Tibial nerve (tissue), 4 donors: ENCODE results near the gene ASTN2. TPM values are rescaled to one million over a fixed set of nuclear protein-coding genes. Genes with fewer than 3 reads are reported as not detected.
"Not testable (repeated sequence)": the region's sequence is repeated elsewhere in the genome, so short reads cannot be mapped to it uniquely, and the experiment has no call there.

Experiments used
- DNase-seq, 2 donors: peaks; one replicate each; pipeline ENCODE4 v3.0.0-alpha.2; 2019; ENCODE audit warnings: low spot score in 2 of 2
- H3K27ac ChIP-seq, 4 donors: fragments of 200-600 bp; sonication (generic) in 3 of 4; one replicate each; pipeline ENCODE4 v1.5.1; 2017 to 2019; ENCODE audit warnings: mild to moderate bottlenecking in 1 of 4
- H3K27me3 ChIP-seq, 2 donors: fragments of 200-600 bp; sonication (generic) in 1 of 2; one replicate each; pipeline versions ENCODE4 v1.5.1 to v1.6.0; 2017 to 2019
- H3K36me3 ChIP-seq, 3 donors: fragments of 200-600 bp; sonication (generic); one replicate each; pipeline ENCODE4 v1.5.1; 2018 to 2019
- H3K4me1 ChIP-seq, 4 donors: fragments of 200-600 bp; sonication (generic) in 3 of 4; one replicate each; pipeline ENCODE4 v1.5.1; 2017 to 2019
- H3K4me3 ChIP-seq, 4 donors: fragments of 200-600 bp; sonication (generic) in 3 of 4; one replicate each; pipeline ENCODE4 v1.5.1; 2017 to 2019; ENCODE audit warnings: mild to moderate bottlenecking in 1 of 4, moderate library complexity in 1 of 4
- H3K9me3 ChIP-seq, 4 donors: fragments of 200-600 bp; sonication (generic) in 3 of 4; one replicate each; pipeline ENCODE4 v1.5.1; 2017 to 2019
- CTCF ChIP-seq, 5 experiments: fragments of 200-600 bp in 3 of 5; fragments of 450-650 bp in 2 of 5; sonication (generic) in 3 of 5; IDR thresholded peaks; one replicate each; pipeline ENCODE4 v1.5.1; 2016 to 2019; ENCODE audit warnings: antibody characterized with exemption in 5 of 5, mild to moderate bottlenecking in 3 of 5, moderate library complexity in 2 of 5
- EP300 ChIP-seq, 2 donors: sonication (generic); formaldehyde crosslinking; IDR thresholded peaks; one replicate each; pipeline ENCODE4 v1.6.1; 2017; ENCODE audit warnings: antibody characterized with exemption in 2 of 2, mild to moderate bottlenecking in 1 of 2
- POLR2A ChIP-seq, 2 donors: fragments of 450-650 bp; IDR thresholded peaks; one replicate each; pipeline ENCODE4 v1.6.1; 2017; ENCODE audit warnings: antibody characterized with exemption in 2 of 2, mild to moderate bottlenecking in 2 of 2, moderate library complexity in 2 of 2
- whole genome bisulfite sequencing, 2 donors: methylation state at CpG; one replicate each; pipeline ENCODE4 v1.1.5; 2018; 5-methylcytosine and 5-hydroxymethylcytosine counted together
- total RNA-seq, 4 donors: library from RNA; depleted of rRNA; stranded (reverse); fragments of >200 nt; gene quantifications; one replicate each; pipeline ENCODE4 v1.1.0, GENCODE V29; 2016

ASTN2 gene
- total RNA-seq, 4 donors from 2014 or later = 9.0 to 14.9 (median 12.3) TPM

GRCh38 chr9:116900007-116900367, 514.9 kb downstream of the ASTN2 start:
- DNase-seq = no peak
- Histone ChIP-seq H3K4me3 (no peak overlapping the region), H3K36me3 (no peaks in the 10 kb centered on the region), H3K27me3 (no peaks in the 10 kb centered on the region), H3K27ac (no peak overlapping the region), H3K4me1 (no peaks in the 10 kb centered on the region), H3K9me3 (peaks cover 0 to 13% (median 0%) of the 10 kb centered on the region in 4 donors)
- TF ChIP-seq CTCF (IDR thresholded peaks at IDR 0.05) (no peak), POLR2A (IDR thresholded peaks at IDR 0.05) (no peak), EP300 (IDR thresholded peaks at IDR 0.05) (no peak)
- 70 to 76% methylated on average over 1 of the region's 1 CpG for WGBS, 2 donors

- TF ChIP-seq EP300 (IDR thresholded peaks at IDR 0.05) (no peak), CTCF (IDR thresholded peaks at IDR 0.05) (no peak), POLR2A (IDR thresholded peaks at IDR 0.05) (no peak)
- 49% methylated on average over 2 of the region's 2 CpGs for WGBS, 2 donors
These were observed 515.4 kb downstream of the ASTN2 start for GRCh38 chr9:116899337-116900006.

GRCh38 chr9:116898131-116898530, 516.7 kb downstream of the ASTN2 start:
- not testable (repeated sequence) for H3K27ac ChIP-seq, H3K4me1 ChIP-seq, H3K36me3 ChIP-seq, DNase-seq, H3K4me3 ChIP-seq, H3K27me3 ChIP-seq
- peaks cover 0 to 13% (median 0%) of the 10 kb centered on the region in 4 donors for H3K9me3 ChIP-seq
- 80 to 86% methylated on average over 5 of the region's 5 CpGs for WGBS, 2 donors

More at GRCh38 chr9:116899337-116900006, 515.4 kb downstream of the ASTN2 start:
- no peaks in the 10 kb centered on the region for H3K36me3 ChIP-seq
- no peaks in the 10 kb centered on the region for H3K4me1 ChIP-seq
- no peak overlapping the region for H3K27ac ChIP-seq
- H3K9me3 ChIP-seq = peaks cover 0 to 13% (median 0%) of the 10 kb centered on the region in 4 donors
- no peak for DNase-seq
- no peaks in the 10 kb centered on the region for H3K27me3 ChIP-seq
- no peak overlapping the region for H3K4me3 ChIP-seq

- 76 to 83% methylated on average over 4 of the region's 4 CpGs for WGBS, 2 donors
- Histone ChIP-seq H3K27ac (no peak overlapping the region), H3K36me3 (no peaks in the 10 kb centered on the region), H3K4me1 (no peaks in the 10 kb centered on the region), H3K9me3 (peaks cover 0 to 13% (median 0%) of the 10 kb centered on the region in 4 donors), H3K27me3 (no peaks in the 10 kb centered on the region), H3K4me3 (no peak overlapping the region)
- DNase-seq = no peak
- TF ChIP-seq EP300 (IDR thresholded peaks at IDR 0.05) (no peak), CTCF (IDR thresholded peaks at IDR 0.05) (no peak), POLR2A (IDR thresholded peaks at IDR 0.05) (no peak)
These were observed 517.7 kb downstream of the ASTN2 start for GRCh38 chr9:116897201-116897600.

- H3K4me1 ChIP-seq = no peaks in the 10 kb centered on the region
- no peak overlapping the region for H3K4me3 ChIP-seq
- TF ChIP-seq CTCF (IDR thresholded peaks at IDR 0.05) = no peak
- TF ChIP-seq POLR2A (IDR thresholded peaks at IDR 0.05) = no peak
- TF ChIP-seq EP300 (IDR thresholded peaks at IDR 0.05) = no peak
- H3K27ac ChIP-seq = no peak overlapping the region
- H3K36me3 ChIP-seq = no peaks in the 10 kb centered on the region
- no peak for DNase-seq
- no peaks in the 10 kb centered on the region for H3K27me3 ChIP-seq
- peaks cover 0 to 13% (median 0%) of the 10 kb centered on the region in 4 donors for H3K9me3 ChIP-seq
These were observed 518.9 kb downstream of the ASTN2 start for GRCh38 chr9:116895961-116896360.
